Esophagus squamous epithelium (tissue), 5 donors: ENCODE data around the gene NPRL2. TPM values are rescaled to one million over a fixed set of nuclear protein-coding genes. Genes with fewer than 3 reads are reported as not detected.

Experiments used
- DNase-seq: peaks from one replicate; lab custom pipeline; 2025; lab: John Stamatoyannopoulos, UW
- H3K27ac ChIP-seq, 4 donors: fragments of 200-600 bp; sonication (generic); one replicate each; pipeline ENCODE4 v1.5.1; 2016 to 2019; ENCODE audit warnings: mild to moderate bottlenecking in 1 of 4
- H3K27me3 ChIP-seq, 4 donors: fragments of 200-600 bp; sonication (generic); 1 replicate in 3 of 4; 2 replicates in 1 of 4; pipeline versions ENCODE4 v1.5.1 to v1.6.0; 2017 to 2021; ENCODE audit warnings: antibody characterized with exemption in 1 of 4
- H3K36me3 ChIP-seq, 3 donors: fragments of 200-600 bp; sonication (generic); one replicate each; pipeline ENCODE4 v1.5.1; 2016 to 2019
- H3K4me1 ChIP-seq, 3 donors: fragments of 200-600 bp; sonication (generic); one replicate each; pipeline ENCODE4 v1.5.1; 2017 to 2019
- H3K4me3 ChIP-seq, 4 donors: fragments of 200-600 bp; sonication (generic); 1 replicate in 3 of 4; 2 replicates in 1 of 4; pipeline ENCODE4 v1.5.1; 2016 to 2019; ENCODE audit warnings: mild to moderate bottlenecking in 2 of 4, moderate library complexity in 1 of 4
- H3K9me3 ChIP-seq, 3 donors: fragments of 200-600 bp; sonication (generic); one replicate each; pipeline ENCODE4 v1.5.1; 2016 to 2019
- POLR2A ChIP-seq, 4 donors: fragments of 450-650 bp; IDR thresholded peaks; one replicate each; pipeline ENCODE4 v1.6.1; 2017; ENCODE audit warnings: antibody characterized with exemption in 4 of 4, mild to moderate bottlenecking in 4 of 4, moderate library complexity in 3 of 4
- WGBS, 2 donors: methylation state at CpG; one replicate each; pipeline ENCODE4 v1.1.5; 2018; 5-methylcytosine and 5-hydroxymethylcytosine counted together
- intact Hi-C: fragments of 100-400 bp; cut with DNase I; formaldehyde crosslinking; loops from one replicate; pipeline ENCODE4 v1.15.0; 2022
- total RNA-seq, 4 donors: library from RNA; depleted of rRNA; stranded (reverse); fragments of >200 nt; gene quantifications; one replicate each; pipeline ENCODE4 v1.1.0, GENCODE V29; 2016
- TF ChIP-seq, protein P1 (sequence below), 6 experiments: fragments of 450-650 bp in 4 of 6; fragments of 200-600 bp in 2 of 6; sonication (generic) in 2 of 6; IDR thresholded peaks; one replicate each; pipeline ENCODE4 v1.5.1; 2016 to 2019; ENCODE audit warnings: antibody characterized with exemption in 6 of 6, mild to moderate bottlenecking in 4 of 6, moderate library complexity in 4 of 6
- donor health status: DM: yes; HTN: yes; CAD: no.

Gene NPRL2
- total RNA-seq, 4 donors from 2014 or later = 10.4 to 21.2 (median 16.1) TPM

DNA sequence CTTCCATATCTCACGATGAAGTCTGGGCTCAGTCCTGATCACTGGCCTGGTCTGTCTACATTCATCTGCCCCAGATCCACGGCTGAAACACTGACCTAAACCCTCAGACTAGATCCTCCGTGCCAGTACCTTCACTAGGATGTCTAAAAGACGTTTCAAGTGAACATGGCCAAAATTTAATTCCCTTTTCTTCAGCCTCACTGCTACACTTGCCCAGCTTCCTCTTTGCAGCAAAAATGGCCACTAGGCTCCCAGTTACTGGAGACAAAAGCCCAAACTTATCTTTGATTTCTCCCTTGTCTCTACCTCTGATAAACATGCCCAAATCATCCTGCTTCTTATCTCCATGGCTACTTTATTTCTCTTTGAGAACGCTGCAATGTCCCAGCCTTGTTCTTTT lies 11.6 kb downstream of the NPRL2 start:
- 39 to 52% methylated on average over 5 of the region's 5 CpGs for WGBS, 2 donors

DNA sequence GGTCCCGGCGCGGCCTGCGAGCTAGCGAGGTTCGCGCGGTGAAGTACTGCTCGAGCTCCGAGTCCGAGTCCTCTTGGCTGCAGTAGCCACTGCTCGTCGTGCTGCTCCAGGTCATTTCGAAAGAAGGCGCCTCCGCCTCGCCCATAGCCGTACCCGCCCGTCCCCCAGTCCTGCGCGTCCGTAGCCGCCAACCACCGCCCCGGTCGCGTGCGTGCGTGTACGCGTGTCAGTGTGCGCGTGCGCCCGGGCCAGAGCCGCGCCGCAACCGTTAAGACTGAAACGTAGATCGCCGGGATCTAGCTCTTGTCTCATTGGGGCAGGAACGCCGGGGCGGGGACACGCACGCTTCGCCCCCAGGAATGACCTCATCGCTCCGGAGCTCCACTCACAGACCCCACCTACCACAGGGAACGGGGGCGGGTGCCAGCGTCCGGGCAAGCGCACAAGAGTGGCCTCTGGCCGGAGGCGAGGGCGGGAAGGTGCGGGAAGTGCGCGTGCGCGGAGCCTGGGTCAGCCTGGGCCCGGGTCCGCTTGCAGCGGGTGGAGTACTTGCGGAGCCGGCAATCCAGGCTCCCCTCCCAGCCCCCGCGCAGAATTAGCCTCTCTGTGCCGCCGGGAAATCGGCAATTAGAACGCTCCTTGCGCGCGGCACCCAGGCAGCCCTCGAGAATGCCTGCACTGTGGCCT lies 13.3 kb downstream of the NPRL2 start:
- Histone ChIP-seq H3K27ac (peak overlapping the region; percentile 96 to 100 (median 98)), H3K4me1 (peaks cover 68 to 96% (median 70%) of the 10 kb centered on the region in 3 donors), H3K27me3 (no peaks in the 10 kb centered on the region), H3K36me3 (peaks cover under 1 to 13% (median 1%) of the 10 kb centered on the region in 3 donors), H3K4me3 (peak overlapping the region; percentile 64 to 93 (median 78)), H3K9me3 (no peaks in the 10 kb centered on the region)
- intact Hi-C loops = no loop called here
- 0 to 2% methylated on average over 20 to 21 of the region's 79 CpGs for WGBS, 2 donors
- TF ChIP-seq, protein P1, sequence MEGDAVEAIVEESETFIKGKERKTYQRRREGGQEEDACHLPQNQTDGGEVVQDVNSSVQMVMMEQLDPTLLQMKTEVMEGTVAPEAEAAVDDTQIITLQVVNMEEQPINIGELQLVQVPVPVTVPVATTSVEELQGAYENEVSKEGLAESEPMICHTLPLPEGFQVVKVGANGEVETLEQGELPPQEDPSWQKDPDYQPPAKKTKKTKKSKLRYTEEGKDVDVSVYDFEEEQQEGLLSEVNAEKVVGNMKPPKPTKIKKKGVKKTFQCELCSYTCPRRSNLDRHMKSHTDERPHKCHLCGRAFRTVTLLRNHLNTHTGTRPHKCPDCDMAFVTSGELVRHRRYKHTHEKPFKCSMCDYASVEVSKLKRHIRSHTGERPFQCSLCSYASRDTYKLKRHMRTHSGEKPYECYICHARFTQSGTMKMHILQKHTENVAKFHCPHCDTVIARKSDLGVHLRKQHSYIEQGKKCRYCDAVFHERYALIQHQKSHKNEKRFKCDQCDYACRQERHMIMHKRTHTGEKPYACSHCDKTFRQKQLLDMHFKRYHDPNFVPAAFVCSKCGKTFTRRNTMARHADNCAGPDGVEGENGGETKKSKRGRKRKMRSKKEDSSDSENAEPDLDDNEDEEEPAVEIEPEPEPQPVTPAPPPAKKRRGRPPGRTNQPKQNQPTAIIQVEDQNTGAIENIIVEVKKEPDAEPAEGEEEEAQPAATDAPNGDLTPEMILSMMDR (IDR thresholded peaks at IDR 0.05) = no peak
- TF ChIP-seq POLR2A (IDR thresholded peaks at IDR 0.05) = peak in 3 of 4 donors; percentile 74 to 94 (median 77)
- DNase-seq = peak; percentile 94

More for the DNA sequence above, 11.6 kb downstream of the NPRL2 start:
- peak overlapping the region; percentile 96 to 100 (median 98) for H3K27ac ChIP-seq
- H3K36me3 ChIP-seq = no peaks in the 10 kb centered on the region
- H3K9me3 ChIP-seq = no peaks in the 10 kb centered on the region
- no peak for DNase-seq
- peak overlapping the region in 3 of 4 donors; percentile 64 to 93 (median 80) for H3K4me3 ChIP-seq
- TF ChIP-seq, protein P1 (IDR thresholded peaks at IDR 0.05) = no peak
- H3K4me1 ChIP-seq = peaks cover 59 to 87% (median 61%) of the 10 kb centered on the region in 3 donors
- intact Hi-C loops = no loop called here
- no peaks in the 10 kb centered on the region for H3K27me3 ChIP-seq

DNA sequence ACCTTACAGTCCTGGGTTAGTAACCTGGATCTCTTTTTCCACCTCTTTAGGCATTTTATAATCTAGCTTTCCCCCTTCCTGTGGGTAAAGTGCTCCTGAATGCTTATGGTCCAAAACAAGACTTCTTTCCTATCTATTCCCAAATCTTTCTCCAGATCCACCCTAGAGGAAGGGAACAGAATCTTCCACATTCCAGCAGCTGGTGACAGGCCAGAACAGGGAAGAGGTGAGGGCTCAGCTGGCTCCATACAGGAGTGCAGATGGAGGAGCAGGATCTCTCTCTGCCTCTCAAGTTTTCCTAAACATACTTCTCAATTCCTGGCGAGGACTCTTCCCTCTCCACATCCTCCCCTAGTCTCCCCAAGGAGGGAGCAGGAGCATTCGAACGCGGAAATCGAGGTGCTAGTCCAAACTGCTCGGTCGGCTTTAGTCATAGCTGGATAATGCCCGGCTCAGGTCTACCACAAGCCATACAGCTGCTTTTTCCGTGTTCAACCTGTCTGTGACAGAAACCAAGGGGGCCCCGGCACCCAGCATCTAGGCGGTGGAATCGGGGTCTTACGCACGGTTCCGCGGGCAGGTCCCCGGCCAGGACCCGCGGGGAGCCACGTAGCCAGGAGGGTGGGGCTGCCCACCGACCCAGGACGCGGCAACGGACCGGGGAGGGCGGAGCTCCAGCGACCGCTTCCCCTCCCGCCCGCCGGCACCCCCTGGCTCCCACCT lies 14.0 kb downstream of the NPRL2 start:
- intact Hi-C loops = no loop called here
- peaks cover 66 to 93% (median 67%) of the 10 kb centered on the region in 3 donors for H3K4me1 ChIP-seq
- WGBS, 2 donors = 0 to 1% methylated on average over 5 to 26 of the region's 31 CpGs
- TF ChIP-seq POLR2A (IDR thresholded peaks at IDR 0.05) = no peak
- TF ChIP-seq, protein P1 (IDR thresholded peaks at IDR 0.05) = peak in 1 of 6 experiments; percentile 5
- H3K27me3 ChIP-seq = no peaks in the 10 kb centered on the region
- H3K27ac ChIP-seq = peak overlapping the region; percentile 96 to 100 (median 98)
- no peaks in the 10 kb centered on the region for H3K9me3 ChIP-seq
- no peak for DNase-seq
- peak overlapping the region; percentile 64 to 93 (median 78) for H3K4me3 ChIP-seq
- peaks cover 4 to 20% (median 8%) of the 10 kb centered on the region in 3 donors for H3K36me3 ChIP-seq

DNA sequence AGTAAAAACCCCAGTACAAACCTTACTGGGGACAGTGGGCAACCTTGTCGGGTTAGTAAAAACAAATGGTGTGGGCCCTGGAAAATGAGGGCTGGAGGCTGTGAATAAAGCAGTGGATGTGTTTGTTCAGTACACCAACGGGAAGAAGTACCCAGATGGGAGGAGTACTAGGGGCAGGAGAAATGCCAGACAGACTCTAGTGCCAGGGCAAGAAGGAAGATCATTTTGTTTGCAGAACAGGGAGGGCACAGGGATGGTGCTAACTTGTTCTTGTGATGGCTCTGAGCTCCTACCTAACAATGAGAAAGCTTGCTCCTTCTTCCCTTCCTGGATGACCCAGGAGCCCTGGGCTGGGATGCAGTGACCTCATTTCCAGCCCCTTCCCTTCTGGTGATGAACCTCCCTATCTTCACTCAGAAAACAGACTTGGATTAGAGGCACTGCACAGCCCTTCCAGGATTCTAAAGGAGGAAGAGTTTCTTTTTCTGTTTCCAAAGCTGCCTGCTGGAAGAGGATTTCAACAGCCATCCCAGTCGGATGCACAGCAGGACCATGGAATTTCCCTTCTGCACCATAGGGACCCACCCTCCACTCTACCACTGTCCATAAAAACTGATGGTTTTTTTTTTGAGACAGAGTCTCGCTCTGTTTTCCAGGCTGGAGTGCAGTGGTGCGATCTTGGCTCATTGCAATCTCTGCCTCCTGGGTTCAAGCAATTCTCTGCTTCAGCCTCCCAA lies 16.1 kb downstream of the NPRL2 start:
- TF ChIP-seq, protein P1 (IDR thresholded peaks at IDR 0.05) = no peak
- TF ChIP-seq POLR2A (IDR thresholded peaks at IDR 0.05) = no peak
- no peak for DNase-seq
- 37 to 53% methylated on average over 5 of the region's 5 CpGs for WGBS, 2 donors
- Histone ChIP-seq H3K4me3 (peak overlapping the region in 1 of 4 donors; percentile 12), H3K27ac (peak overlapping the region; percentile 96 to 100 (median 98)), H3K36me3 (peaks cover 22 to 42% (median 26%) of the 10 kb centered on the region in 3 donors), H3K27me3 (no peaks in the 10 kb centered on the region), H3K4me1 (peaks cover 48 to 72% (median 52%) of the 10 kb centered on the region in 3 donors), H3K9me3 (no peaks in the 10 kb centered on the region)
- intact Hi-C loops = no loop called here
